GM12878 (cell line): ENCODE data around the gene HASPIN. TPM values are rescaled to one million over a fixed set of nuclear protein-coding genes. Genes with fewer than 3 reads are reported as not detected.

ENCODE experiments used
- ATAC-seq: fragments of 200-7000 bp; cut with Tn5 transposase; 3 replicates; pipeline ENCODE4 v1.9.1; 2020; ENCODE audit warnings: mild to moderate bottlenecking, moderate library complexity
- BruUV-seq: library from RNA; stranded (reverse); fragments of 400-500 nt; replicated peaks from 2 replicates; lab custom pipeline; 2021; lab: Mats Ljungman, UMichigan
- CTCF ChIA-PET: fragments of 300-600 bp; sonication (Branson Sonifier 250); formaldehyde crosslinking; extraction: SDS; loops from one replicate; lab custom pipeline; 2021; ENCODE audit warnings: inconsistent platforms; lab: Yijun Ruan, JAX
- POLR2A ChIA-PET: fragments of 350-600 bp; formaldehyde crosslinking; extraction: SDS; loops from one replicate; lab custom pipeline; 2021; ENCODE audit warnings: inconsistent platforms; lab: Charles Lee
- RAD21 ChIA-PET: fragments of 300-600 bp; sonication (Branson Sonifier 250); formaldehyde crosslinking; loops from one replicate; lab custom pipeline; 2023; ENCODE audit warnings: antibody characterized with exemption; ENCODE audit not compliant: unreplicated experiment; lab: Charles Lee
- SMC1A ChIA-PET: fragments of 300-600 bp; sonication (Branson Sonifier 250); formaldehyde crosslinking; loops from one replicate; lab custom pipeline; 2023; ENCODE audit not compliant: unreplicated experiment, uncharacterized antibody; lab: Charles Lee
- DNase-seq: peaks from one replicate; pipeline ENCODE4 v3.0.0-alpha.2; 2011; ENCODE audit warnings: low read depth, low spot score
- FAIRE-seq: peaks from 3 replicates; lab custom pipeline; 2011; peaks lifted over from hg19 to GRCh38; lab: Jason Lieb, UNC
- H2AFZ ChIP-seq: 2 replicates; pipeline ENCODE4 v1.6.0; 2011; ENCODE audit warnings: low read depth, low read length, control low read depth; ENCODE audit not compliant: control insufficient read depth
- H3K27ac ChIP-seq: 2 replicates; pipeline ENCODE4 v1.5.1; 2011; ENCODE audit warnings: control low read depth; ENCODE audit not compliant: control insufficient read depth, insufficient read depth
- H3K27me3 ChIP-seq, 2 experiments: replicated peaks in 1 of 2; 2 replicates each; pipeline versions ENCODE4 v1.6.0 to v1.6.1; 2011; ENCODE audit warnings: low read length in 1 of 2; ENCODE audit not compliant: control insufficient read depth in 2 of 2, insufficient read depth in 2 of 2
- H3K36me3 ChIP-seq, 2 experiments: 2 replicates each; pipeline ENCODE4 v1.5.1; 2011; ENCODE audit warnings: low read length in 1 of 2; ENCODE audit not compliant: control insufficient read depth in 2 of 2, insufficient read depth in 2 of 2
- H3K4me1 ChIP-seq: 2 replicates; pipeline ENCODE4 v1.6.1; 2011; ENCODE audit warnings: mild to moderate bottlenecking, low read length, moderate library complexity, mixed read lengths; ENCODE audit not compliant: control insufficient read depth, insufficient read depth
- H3K4me2 ChIP-seq: 2 replicates; pipeline ENCODE4 v1.6.0; 2011; ENCODE audit warnings: control low read depth; ENCODE audit not compliant: control insufficient read depth, insufficient read depth
- H3K4me3 ChIP-seq: fragments of 200-600 bp; sonication (generic); 2 replicates; pipeline ENCODE4 v1.5.1; 2016
- H3K79me2 ChIP-seq: 2 replicates; pipeline ENCODE4 v1.6.0; 2011; ENCODE audit warnings: low read length; ENCODE audit not compliant: control insufficient read depth, insufficient read depth
- H3K9ac ChIP-seq: 2 replicates; pipeline ENCODE4 v1.8.0; 2011; ENCODE audit warnings: low read length, control low read depth, mixed read lengths; ENCODE audit not compliant: control insufficient read depth, insufficient read depth
- H3K9me3 ChIP-seq: replicated peaks from 3 replicates; pipeline ENCODE4 v1.5.1; 2011; ENCODE audit warnings: mild to moderate bottlenecking, low read length; ENCODE audit not compliant: control insufficient read depth, insufficient read depth
- H4K20me1 ChIP-seq: 2 replicates; pipeline ENCODE4 v1.6.0; 2011; ENCODE audit not compliant: control insufficient read depth, insufficient read depth
- BRCA1 ChIP-seq: IDR thresholded peaks from 2 replicates; pipeline ENCODE4 v1.6.1; 2011; ENCODE audit warnings: low read depth, low read length, improper control_type of control experiment
- MTA3 ChIP-seq: IDR thresholded peaks from 2 replicates; pipeline ENCODE4 v1.6.1; 2012; ENCODE audit warnings: low read length, inconsistent platforms, borderline replicate concordance
- NFYB ChIP-seq: IDR thresholded peaks from 2 replicates; pipeline ENCODE4 v1.6.1; 2011; ENCODE audit warnings: low read depth, mild to moderate bottlenecking, low read length, improper control_type of control experiment, moderate library complexity; ENCODE audit not compliant: insufficient read depth
- PRDM15 ChIP-seq: fragments of 450-650 bp; formaldehyde crosslinking; IDR thresholded peaks from 2 replicates; pipeline ENCODE4 v1.4.0; 2020; ENCODE audit warnings: mild to moderate bottlenecking, moderate library complexity
- WGBS: methylation state at CpG from one replicate; pipeline ENCODE4 v1.1.6; 2016; ENCODE audit warnings: low lambda C conversion rate; ENCODE audit not compliant: insufficient replicate concordance, insufficient coverage; ENCODE audit errors: missing lambda C conversion rate; 5-methylcytosine and 5-hydroxymethylcytosine counted together
- in situ Hi-C: fragments of 300-500 bp; cut with MboI; formaldehyde crosslinking; loops from 9 replicates; pipeline ENCODE4 v1.14.3; 2018; ENCODE audit warnings: mixed read lengths
- intact Hi-C: fragments of 100-400 bp; cut with micrococcal nuclease; formaldehyde crosslinking; loops from one replicate; pipeline ENCODE4 v1.14.2; 2022; ENCODE audit not compliant: unreplicated experiment
- polyA plus RNA-seq, 11 experiments: library from polyadenylated mRNA; depleted of rRNA in 4 of 11; unstranded in 6 of 11; stranded (reverse) in 5 of 11; fragments of >200 nt; fragmentation: Nextera tagmentation in 4 of 11; fragmentation: Illumina TruSeq in 1 of 11; extraction: Ambion mirVana in 4 of 11; extraction: Trizol in 1 of 11; gene quantifications; 1 replicate in 1 of 11; 2 replicates in 10 of 11; pipeline versions ENCODE4 v1.2.1 to v1.2.3, GENCODE V29; 2011 to 2016; ENCODE audit warnings: inconsistent platforms in 2 of 11, missing spikeins in 2 of 11, low read depth in 1 of 11
- total RNA-seq, 4 experiments: library from RNA; depleted of rRNA in 3 of 4; stranded (reverse); fragments of >200 nt in 3 of 4; fragmentation: Illumina TruSeq in 1 of 4; extraction: Trizol in 1 of 4; gene quantifications; 2 replicates each; pipeline versions ENCODE4 v1.2.1 to v1.2.3, GENCODE V29; 2013 to 2021
- TF ChIP-seq, protein P1 (sequence below): IDR thresholded peaks from 2 replicates; pipeline ENCODE4 v1.6.1; 2012; ENCODE audit warnings: mild to moderate bottlenecking, low read depth, low read length
- TF ChIP-seq, protein P2 (sequence below): fragments of 150-350 bp; IDR thresholded peaks from 2 replicates; pipeline ENCODE4 v1.6.1; 2014; ENCODE audit warnings: mild to moderate bottlenecking, low read depth, low read length
- TF ChIP-seq, protein P3 (sequence below): IDR thresholded peaks from 2 replicates; pipeline ENCODE4 v1.6.1; 2012; ENCODE audit warnings: improper control_type of control experiment, low read depth, low read length; ENCODE audit not compliant: insufficient replicate concordance

HASPIN gene
- total and polyA plus RNA-seq, 10 of the 15 experiments (the other 5 are each of a cell fraction or from before 2014, with no cell fraction given) = 0.80 to 18.0 (median 10.1) TPM

GRCh38 chr17:3748576-3748975 lies 24.9 kb downstream of the HASPIN start (continued):
- TF ChIP-seq PRDM15 (CRISPR knock-in tag) = no peak
- TF ChIP-seq, protein P1, sequence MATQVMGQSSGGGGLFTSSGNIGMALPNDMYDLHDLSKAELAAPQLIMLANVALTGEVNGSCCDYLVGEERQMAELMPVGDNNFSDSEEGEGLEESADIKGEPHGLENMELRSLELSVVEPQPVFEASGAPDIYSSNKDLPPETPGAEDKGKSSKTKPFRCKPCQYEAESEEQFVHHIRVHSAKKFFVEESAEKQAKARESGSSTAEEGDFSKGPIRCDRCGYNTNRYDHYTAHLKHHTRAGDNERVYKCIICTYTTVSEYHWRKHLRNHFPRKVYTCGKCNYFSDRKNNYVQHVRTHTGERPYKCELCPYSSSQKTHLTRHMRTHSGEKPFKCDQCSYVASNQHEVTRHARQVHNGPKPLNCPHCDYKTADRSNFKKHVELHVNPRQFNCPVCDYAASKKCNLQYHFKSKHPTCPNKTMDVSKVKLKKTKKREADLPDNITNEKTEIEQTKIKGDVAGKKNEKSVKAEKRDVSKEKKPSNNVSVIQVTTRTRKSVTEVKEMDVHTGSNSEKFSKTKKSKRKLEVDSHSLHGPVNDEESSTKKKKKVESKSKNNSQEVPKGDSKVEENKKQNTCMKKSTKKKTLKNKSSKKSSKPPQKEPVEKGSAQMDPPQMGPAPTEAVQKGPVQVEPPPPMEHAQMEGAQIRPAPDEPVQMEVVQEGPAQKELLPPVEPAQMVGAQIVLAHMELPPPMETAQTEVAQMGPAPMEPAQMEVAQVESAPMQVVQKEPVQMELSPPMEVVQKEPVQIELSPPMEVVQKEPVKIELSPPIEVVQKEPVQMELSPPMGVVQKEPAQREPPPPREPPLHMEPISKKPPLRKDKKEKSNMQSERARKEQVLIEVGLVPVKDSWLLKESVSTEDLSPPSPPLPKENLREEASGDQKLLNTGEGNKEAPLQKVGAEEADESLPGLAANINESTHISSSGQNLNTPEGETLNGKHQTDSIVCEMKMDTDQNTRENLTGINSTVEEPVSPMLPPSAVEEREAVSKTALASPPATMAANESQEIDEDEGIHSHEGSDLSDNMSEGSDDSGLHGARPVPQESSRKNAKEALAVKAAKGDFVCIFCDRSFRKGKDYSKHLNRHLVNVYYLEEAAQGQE = no peak
- TF ChIP-seq MTA3 = no peak

DNA sequence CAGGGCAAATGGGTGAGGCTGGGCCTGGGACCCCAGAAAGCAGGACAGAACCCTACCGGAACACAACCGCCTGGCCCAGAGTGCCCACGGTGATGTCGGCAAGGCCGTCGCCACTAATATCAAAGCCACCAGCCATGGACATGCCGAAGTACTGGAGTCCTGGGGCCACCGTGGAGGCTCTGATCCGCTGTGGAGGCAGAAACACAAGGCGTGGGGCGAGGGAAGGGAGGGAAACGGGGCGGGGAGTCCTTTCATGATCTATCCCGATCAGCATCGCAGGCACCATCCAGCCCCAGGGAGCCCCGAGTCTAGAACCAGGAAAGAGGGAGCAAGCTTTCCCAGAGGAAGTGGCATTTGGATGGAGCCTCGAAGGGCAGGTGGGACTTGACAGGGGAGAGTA lies 26.6 kb downstream of the HASPIN start:
- no peaks in the 10 kb centered on the region for H3K36me3 ChIP-seq
- no peak overlapping the region for H2AFZ ChIP-seq
- H3K79me2 ChIP-seq = no peaks in the 10 kb centered on the region
- no peak overlapping the region for H3K4me3 ChIP-seq
- H3K4me1 ChIP-seq = no peaks in the 10 kb centered on the region; the same call in 1 of the 2 replicates
- 81% methylated on average over 16 of the region's 17 CpGs for WGBS
- no peak overlapping the region for H3K27ac ChIP-seq
- DNase-seq (no peak), FAIRE-seq (no peak), ATAC-seq (no peak)
- no peaks in the 10 kb centered on the region for H4K20me1 ChIP-seq
- CTCF ChIA-PET = interaction anchor here (1.1 to 2.1 kb wide), 6 partner anchors 11 to 94 kb away, joined by 3 to 12 read pairs (median 3); partner anchors contain the start of gene NCBP3
- in situ Hi-C loops = no loop called here
- no TSS peak for BruUV-seq
- RAD21 ChIA-PET = interaction anchor here (1.1 to 2.2 kb wide), 3 partner anchors 10 to 47 kb away, joined by 3 to 8 read pairs (median 3); no protein-coding TSS in a partner anchor
- H3K9me3 ChIP-seq = no peaks in the 10 kb centered on the region
- SMC1A ChIA-PET = interaction anchor here (1.0 to 1.6 kb wide), 5 partner anchors 12 to 77 kb away, joined by 3 to 5 read pairs (median 3); no protein-coding TSS in a partner anchor
- POLR2A ChIA-PET = no interaction called here
- no peak overlapping the region for H3K4me2 ChIP-seq
- no peak overlapping the region for H3K9ac ChIP-seq
- intact Hi-C loops = no loop called here
- H3K27me3 ChIP-seq = no peaks in the 10 kb centered on the region
- TF ChIP-seq, protein P2, sequence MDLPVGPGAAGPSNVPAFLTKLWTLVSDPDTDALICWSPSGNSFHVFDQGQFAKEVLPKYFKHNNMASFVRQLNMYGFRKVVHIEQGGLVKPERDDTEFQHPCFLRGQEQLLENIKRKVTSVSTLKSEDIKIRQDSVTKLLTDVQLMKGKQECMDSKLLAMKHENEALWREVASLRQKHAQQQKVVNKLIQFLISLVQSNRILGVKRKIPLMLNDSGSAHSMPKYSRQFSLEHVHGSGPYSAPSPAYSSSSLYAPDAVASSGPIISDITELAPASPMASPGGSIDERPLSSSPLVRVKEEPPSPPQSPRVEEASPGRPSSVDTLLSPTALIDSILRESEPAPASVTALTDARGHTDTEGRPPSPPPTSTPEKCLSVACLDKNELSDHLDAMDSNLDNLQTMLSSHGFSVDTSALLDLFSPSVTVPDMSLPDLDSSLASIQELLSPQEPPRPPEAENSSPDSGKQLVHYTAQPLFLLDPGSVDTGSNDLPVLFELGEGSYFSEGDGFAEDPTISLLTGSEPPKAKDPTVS = no peak
- TF ChIP-seq, protein P3, sequence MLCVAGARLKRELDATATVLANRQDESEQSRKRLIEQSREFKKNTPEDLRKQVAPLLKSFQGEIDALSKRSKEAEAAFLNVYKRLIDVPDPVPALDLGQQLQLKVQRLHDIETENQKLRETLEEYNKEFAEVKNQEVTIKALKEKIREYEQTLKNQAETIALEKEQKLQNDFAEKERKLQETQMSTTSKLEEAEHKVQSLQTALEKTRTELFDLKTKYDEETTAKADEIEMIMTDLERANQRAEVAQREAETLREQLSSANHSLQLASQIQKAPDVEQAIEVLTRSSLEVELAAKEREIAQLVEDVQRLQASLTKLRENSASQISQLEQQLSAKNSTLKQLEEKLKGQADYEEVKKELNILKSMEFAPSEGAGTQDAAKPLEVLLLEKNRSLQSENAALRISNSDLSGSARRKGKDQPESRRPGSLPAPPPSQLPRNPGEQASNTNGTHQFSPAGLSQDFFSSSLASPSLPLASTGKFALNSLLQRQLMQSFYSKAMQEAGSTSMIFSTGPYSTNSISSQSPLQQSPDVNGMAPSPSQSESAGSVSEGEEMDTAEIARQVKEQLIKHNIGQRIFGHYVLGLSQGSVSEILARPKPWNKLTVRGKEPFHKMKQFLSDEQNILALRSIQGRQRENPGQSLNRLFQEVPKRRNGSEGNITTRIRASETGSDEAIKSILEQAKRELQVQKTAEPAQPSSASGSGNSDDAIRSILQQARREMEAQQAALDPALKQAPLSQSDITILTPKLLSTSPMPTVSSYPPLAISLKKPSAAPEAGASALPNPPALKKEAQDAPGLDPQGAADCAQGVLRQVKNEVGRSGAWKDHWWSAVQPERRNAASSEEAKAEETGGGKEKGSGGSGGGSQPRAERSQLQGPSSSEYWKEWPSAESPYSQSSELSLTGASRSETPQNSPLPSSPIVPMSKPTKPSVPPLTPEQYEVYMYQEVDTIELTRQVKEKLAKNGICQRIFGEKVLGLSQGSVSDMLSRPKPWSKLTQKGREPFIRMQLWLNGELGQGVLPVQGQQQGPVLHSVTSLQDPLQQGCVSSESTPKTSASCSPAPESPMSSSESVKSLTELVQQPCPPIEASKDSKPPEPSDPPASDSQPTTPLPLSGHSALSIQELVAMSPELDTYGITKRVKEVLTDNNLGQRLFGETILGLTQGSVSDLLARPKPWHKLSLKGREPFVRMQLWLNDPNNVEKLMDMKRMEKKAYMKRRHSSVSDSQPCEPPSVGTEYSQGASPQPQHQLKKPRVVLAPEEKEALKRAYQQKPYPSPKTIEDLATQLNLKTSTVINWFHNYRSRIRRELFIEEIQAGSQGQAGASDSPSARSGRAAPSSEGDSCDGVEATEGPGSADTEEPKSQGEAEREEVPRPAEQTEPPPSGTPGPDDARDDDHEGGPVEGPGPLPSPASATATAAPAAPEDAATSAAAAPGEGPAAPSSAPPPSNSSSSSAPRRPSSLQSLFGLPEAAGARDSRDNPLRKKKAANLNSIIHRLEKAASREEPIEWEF = no peak
- TF ChIP-seq BRCA1 (no peak), NFYB (no peak)
